HEK293T (cell line): ENCODE results near the gene LCOR.

Source experiments
- CTCF ChIA-PET: fragments of 350-600 bp; formaldehyde crosslinking; extraction: SDS; loops from one replicate; lab custom pipeline; 2021; ENCODE audit warnings: antibody characterized with exemption, inconsistent platforms; lab: Yijun Ruan, JAX
- POLR2A ChIA-PET: fragments of 350-600 bp; formaldehyde crosslinking; extraction: SDS; loops from one replicate; lab custom pipeline; 2020; ENCODE audit warnings: antibody characterized with exemption, inconsistent platforms; lab: Yijun Ruan, JAX
- DNase-seq: peaks from one replicate; pipeline ENCODE4 v3.0.0; 2012; ENCODE audit warnings: mixed read lengths; ENCODE audit errors: extremely low spot score
- ARNT ChIP-seq: fragments of 450-650 bp; IDR thresholded peaks from 2 replicates; pipeline ENCODE4 v1.6.1; 2017; ENCODE audit warnings: mild to moderate bottlenecking
- BHLHE40 ChIP-seq: fragments of 450-650 bp; IDR thresholded peaks from 2 replicates; pipeline ENCODE4 v1.6.1; 2016; ENCODE audit warnings: mild to moderate bottlenecking, moderate library complexity, borderline replicate concordance
- CTBP1 ChIP-seq: fragments of 450-650 bp; IDR thresholded peaks from 2 replicates; pipeline ENCODE4 v1.6.1; 2016; ENCODE audit warnings: borderline replicate concordance
- ELF4 ChIP-seq: fragments of 450-650 bp; IDR thresholded peaks from 2 replicates; pipeline ENCODE4 v1.6.1; 2017; ENCODE audit warnings: antibody characterized with exemption
- FOXA1 ChIP-seq: fragments of 450-650 bp; IDR thresholded peaks from 2 replicates; pipeline ENCODE4 v1.6.1; 2016; ENCODE audit warnings: mild to moderate bottlenecking
- FOXK2 ChIP-seq: fragments of 450-650 bp; IDR thresholded peaks from 2 replicates; pipeline ENCODE4 v1.6.1; 2016; ENCODE audit warnings: mild to moderate bottlenecking
- FOXM1 ChIP-seq: fragments of 450-650 bp; IDR thresholded peaks from 2 replicates; pipeline ENCODE4 v1.6.1; 2017; ENCODE audit warnings: mild to moderate bottlenecking, borderline replicate concordance
- HDGF ChIP-seq: fragments of 450-650 bp; IDR thresholded peaks from 2 replicates; pipeline ENCODE4 v1.6.1; 2017; ENCODE audit warnings: antibody characterized with exemption, borderline replicate concordance
- L3MBTL2 ChIP-seq: fragments of 450-650 bp; conservative IDR thresholded peaks from 2 replicates; pipeline ENCODE4 v1.6.1; 2016; ENCODE audit warnings: mild to moderate bottlenecking
- LEF1 ChIP-seq: fragments of 450-650 bp; IDR thresholded peaks from 2 replicates; pipeline ENCODE4 v1.6.1; 2017; ENCODE audit warnings: mild to moderate bottlenecking, borderline replicate concordance
- NFRKB ChIP-seq: fragments of 450-650 bp; IDR thresholded peaks from 2 replicates; pipeline ENCODE4 v1.6.1; 2016; ENCODE audit warnings: mild to moderate bottlenecking, moderate library complexity
- SP1 ChIP-seq: fragments of 450-650 bp; IDR thresholded peaks from 2 replicates; pipeline ENCODE4 v1.6.1; 2017
- SUZ12 ChIP-seq: fragments of 450-650 bp; IDR thresholded peaks from 2 replicates; pipeline ENCODE4 v1.6.1; 2016; ENCODE audit warnings: mild to moderate bottlenecking
- TARDBP ChIP-seq: fragments of 450-650 bp; IDR thresholded peaks from 2 replicates; pipeline ENCODE4 v1.6.1; 2016
- ZNF384 ChIP-seq: fragments of 450-650 bp; IDR thresholded peaks from 2 replicates; pipeline ENCODE4 v1.6.1; 2016
- TF ChIP-seq, protein P1 (sequence below): fragments of 450-650 bp; IDR thresholded peaks from 2 replicates; pipeline ENCODE4 v1.6.1; 2016

LCOR gene

DNA sequence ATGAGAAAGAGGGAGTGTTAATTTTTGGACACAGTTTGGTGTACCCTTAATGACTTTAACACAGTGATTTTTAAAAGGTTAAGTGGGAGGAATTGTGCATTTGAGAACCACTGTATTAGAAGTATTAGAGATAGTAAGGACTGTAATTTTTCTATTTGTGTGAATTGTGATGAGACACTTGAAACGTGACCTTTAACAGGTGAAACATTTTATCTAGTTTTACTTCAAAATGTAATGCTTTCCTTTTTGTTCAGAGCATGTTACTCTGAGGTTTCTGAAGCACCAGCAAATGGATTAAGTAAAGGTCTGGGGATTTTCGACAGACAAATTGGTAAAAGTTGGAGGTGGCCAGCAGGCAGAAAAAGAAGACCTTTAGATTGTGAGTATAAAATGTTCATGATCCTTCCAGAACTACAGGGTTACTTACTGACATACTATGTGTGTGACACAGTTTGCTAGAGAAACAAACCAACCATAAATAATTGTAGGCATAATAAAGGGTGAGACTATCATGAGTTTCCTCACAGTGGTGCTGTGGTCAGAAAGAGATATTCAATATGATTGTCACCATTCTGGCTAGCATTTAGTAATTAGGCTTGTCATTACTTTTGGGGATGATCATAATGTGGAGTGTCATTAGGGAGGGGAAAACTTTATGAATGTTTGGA is 26.1 kb downstream of the LCOR start:
- ChIA-PET CTCF (no interaction called here), POLR2A (no interaction called here)
- TF ChIP-seq TARDBP (no peak), BHLHE40 (no peak), FOXK2 (no peak), FOXM1 (no peak)
- TF ChIP-seq, protein P1, sequence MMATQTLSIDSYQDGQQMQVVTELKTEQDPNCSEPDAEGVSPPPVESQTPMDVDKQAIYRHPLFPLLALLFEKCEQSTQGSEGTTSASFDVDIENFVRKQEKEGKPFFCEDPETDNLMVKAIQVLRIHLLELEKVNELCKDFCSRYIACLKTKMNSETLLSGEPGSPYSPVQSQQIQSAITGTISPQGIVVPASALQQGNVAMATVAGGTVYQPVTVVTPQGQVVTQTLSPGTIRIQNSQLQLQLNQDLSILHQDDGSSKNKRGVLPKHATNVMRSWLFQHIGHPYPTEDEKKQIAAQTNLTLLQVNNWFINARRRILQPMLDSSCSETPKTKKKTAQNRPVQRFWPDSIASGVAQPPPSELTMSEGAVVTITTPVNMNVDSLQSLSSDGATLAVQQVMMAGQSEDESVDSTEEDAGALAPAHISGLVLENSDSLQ: no peak
- DNase-seq: no peak

DNA sequence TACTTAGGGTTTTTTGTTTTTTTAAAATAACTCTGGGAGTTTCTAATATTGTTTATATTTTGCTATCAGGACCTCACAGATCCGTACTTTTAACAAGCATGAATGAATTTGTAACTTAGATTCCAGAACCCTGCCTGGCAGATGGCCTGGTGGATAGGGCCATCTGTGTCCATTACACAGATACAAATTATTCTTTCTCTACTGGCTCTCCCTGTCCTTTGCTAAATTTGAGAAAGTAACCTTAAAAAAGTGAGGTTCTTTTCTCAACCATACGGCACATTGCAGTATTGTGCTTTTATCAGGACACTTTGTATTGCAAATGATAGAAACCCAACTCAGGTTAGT is 26.6 kb downstream of the LCOR start:
- CTCF ChIA-PET: no interaction called here
- TF ChIP-seq ELF4 (no peak), NFRKB (no peak), SP1 (no peak), LEF1 (no peak), ZNF384 (no peak), CTBP1 (no peak), SUZ12 (no peak), ARNT (no peak), FOXM1 (no peak), L3MBTL2 (no peak), TARDBP (no peak), BHLHE40 (no peak), FOXK2 (no peak), HDGF (no peak), FOXA1 (no peak)
- TF ChIP-seq, protein P1: no peak
- POLR2A ChIA-PET: no interaction called here
- no peak for DNase-seq

DNA sequence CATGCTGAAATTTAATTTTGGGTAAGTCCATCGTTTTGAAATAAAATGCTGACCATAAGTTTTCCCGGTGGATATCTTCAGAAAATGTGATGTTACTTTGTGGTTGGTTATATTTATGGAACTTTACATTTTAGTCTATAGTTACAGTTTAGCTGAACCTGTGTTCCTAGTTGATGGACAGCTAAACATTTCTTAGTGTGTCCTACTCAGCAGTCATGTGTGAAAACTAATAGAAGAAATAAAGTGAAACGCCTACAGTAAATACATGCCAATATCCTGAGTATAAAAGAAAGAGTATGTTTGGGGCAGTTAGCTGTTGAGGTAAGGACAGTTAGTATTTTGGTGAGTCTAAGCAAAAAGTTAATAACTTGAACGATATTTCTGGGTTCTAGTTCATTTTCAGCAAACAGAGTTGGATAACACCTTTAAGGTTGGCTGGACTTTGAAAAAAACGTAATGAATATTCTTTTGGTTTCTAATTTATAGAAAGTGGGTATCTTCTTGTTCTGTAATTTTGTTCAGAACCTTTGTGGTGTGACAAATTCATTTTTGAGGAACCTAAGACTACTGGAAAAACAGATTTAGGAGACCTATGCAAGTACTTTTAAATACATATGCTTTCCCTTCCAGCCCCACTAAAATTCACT is 28.7 kb downstream of the LCOR start:
- no peak for TF ChIP-seq ARNT
- TF ChIP-seq FOXA1: no peak
- no peak for TF ChIP-seq SP1
- no peak for TF ChIP-seq NFRKB
- no peak for TF ChIP-seq FOXK2
- no peak for TF ChIP-seq ELF4
- TF ChIP-seq L3MBTL2: no peak
- no peak for TF ChIP-seq TARDBP
- POLR2A ChIA-PET: no interaction called here
- CTCF ChIA-PET: no interaction called here
- no peak for DNase-seq

DNA sequence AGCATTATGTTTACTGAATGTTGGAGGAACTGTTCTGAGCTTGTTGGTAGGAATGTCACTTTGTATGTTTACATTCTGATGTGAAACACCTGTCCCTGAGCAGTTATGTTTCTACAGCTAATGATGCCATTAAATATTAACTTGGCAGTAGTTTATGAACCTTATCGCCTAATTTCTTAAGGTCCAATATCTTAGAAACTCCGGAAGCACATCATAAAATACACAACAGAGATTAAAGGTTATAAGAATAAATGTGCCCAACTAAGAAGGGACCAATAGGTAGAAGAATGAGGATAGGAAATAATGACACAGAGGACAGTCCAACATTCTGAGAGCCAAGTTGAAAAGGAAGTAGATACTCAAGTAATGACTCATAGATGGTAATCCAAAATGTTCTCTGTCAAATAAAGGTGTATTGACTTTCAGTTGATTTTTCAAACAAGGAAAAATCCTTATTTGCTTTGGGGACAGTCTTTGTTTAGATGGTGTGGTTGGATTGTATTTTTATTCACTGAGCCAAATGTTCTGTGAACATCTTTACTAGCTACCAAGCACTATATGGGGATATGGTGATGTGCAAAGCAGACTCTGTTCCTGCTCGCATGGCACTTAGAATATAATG is 31.9 kb downstream of the LCOR start:
- CTCF ChIA-PET: no interaction called here
- no peak for DNase-seq
- POLR2A ChIA-PET: no interaction called here
- TF ChIP-seq, protein P1: no peak
- TF ChIP-seq FOXA1: no peak
- TF ChIP-seq SUZ12: no peak
- TF ChIP-seq NFRKB: no peak
- no peak for TF ChIP-seq ZNF384
- TF ChIP-seq HDGF: no peak
- TF ChIP-seq L3MBTL2: no peak
- TF ChIP-seq CTBP1: no peak
- no peak for TF ChIP-seq LEF1

- ChIA-PET POLR2A (no interaction called here), CTCF (no interaction called here)
- no peak for DNase-seq
- TF ChIP-seq FOXA1: no peak
- no peak for TF ChIP-seq SP1
- no peak for TF ChIP-seq TARDBP
- no peak for TF ChIP-seq L3MBTL2
- no peak for TF ChIP-seq FOXK2
- no peak for TF ChIP-seq ARNT
- TF ChIP-seq CTBP1: no peak
- TF ChIP-seq ELF4: no peak
- TF ChIP-seq SUZ12: no peak
- TF ChIP-seq NFRKB: no peak
- TF ChIP-seq, protein P1: no peak
- TF ChIP-seq FOXM1: no peak
- no peak for TF ChIP-seq ZNF384
- TF ChIP-seq LEF1: no peak
- TF ChIP-seq HDGF: no peak
- no peak for TF ChIP-seq BHLHE40
These were observed 41.0 kb downstream of the LCOR start for GRCh38 chr10:96873086-96873485.
